Keratinocyte (primary cell): ENCODE results near the gene CCSER1. TPM values are rescaled to one million over a fixed set of nuclear protein-coding genes. Genes with fewer than 3 reads are reported as not detected.
A peak's percentile ranks its signal among the peaks of the same experiment; 100 is the strongest.

Source experiments
- DNase-seq: peaks from one replicate; pipeline ENCODE4 v3.0.0-alpha.2; 2011; ENCODE audit warnings: low read depth, missing footprints, low spot score
- FAIRE-seq: peaks from 2 replicates; lab custom pipeline; 2011; peaks lifted over from hg19 to GRCh38; lab: Jason Lieb, UNC
- H2AFZ ChIP-seq: 2 replicates; pipeline ENCODE4 v1.6.0; 2012; ENCODE audit warnings: low read length, control low read depth, inconsistent platforms; ENCODE audit not compliant: control insufficient read depth
- H3K27ac ChIP-seq: 2 replicates; pipeline ENCODE4 v1.5.1; 2011; ENCODE audit warnings: low read length; ENCODE audit not compliant: control insufficient read depth, insufficient read depth
- H3K27me3 ChIP-seq: 3 replicates; pipeline ENCODE4 v1.6.0; 2011; ENCODE audit warnings: low read length; ENCODE audit not compliant: control insufficient read depth, insufficient read depth; ENCODE audit errors: extremely low read depth
- H3K36me3 ChIP-seq, 2 experiments: 2 replicates in 1 of 2; 3 replicates in 1 of 2; pipeline ENCODE4 v1.5.1; 2011; ENCODE audit warnings: low read length in 2 of 2, mild to moderate bottlenecking in 1 of 2; ENCODE audit not compliant: control insufficient read depth in 2 of 2, insufficient read depth in 2 of 2; ENCODE audit errors: extremely low read depth in 1 of 2
- H3K4me1 ChIP-seq: 3 replicates; pipeline ENCODE4 v1.5.1; 2011; ENCODE audit warnings: low read length; ENCODE audit not compliant: control insufficient read depth, insufficient read depth; ENCODE audit errors: extremely low read depth
- H3K4me2 ChIP-seq: 3 replicates; pipeline ENCODE4 v1.6.0; 2011; ENCODE audit warnings: low read depth, low read length; ENCODE audit not compliant: control insufficient read depth, insufficient read depth; ENCODE audit errors: extremely low read depth
- H3K4me3 ChIP-seq, 3 experiments: fragments of 200-600 bp in 1 of 3; sonication (generic) in 1 of 3; 2 replicates in 2 of 3; 3 replicates in 1 of 3; pipeline ENCODE4 v1.5.1; 2011 to 2016; ENCODE audit warnings: low read length in 3 of 3, mild to moderate bottlenecking in 3 of 3, control low read depth in 2 of 3, inconsistent platforms in 1 of 3, low read depth in 1 of 3, mixed read lengths in 1 of 3, mixed run types in 1 of 3, moderate library complexity in 1 of 3; ENCODE audit not compliant: control insufficient read depth in 2 of 3, insufficient read depth in 2 of 3; ENCODE audit errors: extremely low read depth in 1 of 3
- H3K79me2 ChIP-seq: 2 replicates; pipeline ENCODE4 v1.6.0; 2012; ENCODE audit warnings: low read length; ENCODE audit not compliant: control insufficient read depth, insufficient read depth
- H3K9ac ChIP-seq: 3 replicates; pipeline ENCODE4 v1.6.0; 2011; ENCODE audit warnings: low read length; ENCODE audit not compliant: control insufficient read depth, insufficient read depth; ENCODE audit errors: extremely low read depth
- H3K9me1 ChIP-seq: 3 replicates; pipeline ENCODE4 v1.6.0; 2011; ENCODE audit warnings: low read length; ENCODE audit not compliant: control insufficient read depth, insufficient read depth; ENCODE audit errors: extremely low read depth
- H3K9me3 ChIP-seq: 2 replicates; pipeline ENCODE4 v1.5.1; 2012; ENCODE audit warnings: low read depth, low read length; ENCODE audit not compliant: control insufficient read depth
- H4K20me1 ChIP-seq: 3 replicates; pipeline ENCODE4 v1.6.0; 2011; ENCODE audit warnings: low read length; ENCODE audit not compliant: control insufficient read depth, insufficient read depth; ENCODE audit errors: extremely low read depth
- EZH2 ChIP-seq: IDR thresholded peaks from one replicate; pipeline ENCODE4 v1.6.1; 2012; ENCODE audit warnings: inconsistent platforms, mild to moderate bottlenecking, low read length, moderate library complexity
- dilution Hi-C: fragments of 300-500 bp; cut with MboI; formaldehyde crosslinking; loops from one replicate; pipeline ENCODE4 v1.7.0; 2020; ENCODE audit warnings: low sequenced_read_pairs; ENCODE audit not compliant: extremely low pct_ligation_motif_present
- polyA plus RNA-seq, 5 experiments: library from polyadenylated mRNA; depleted of rRNA in 3 of 5; stranded (reverse) in 3 of 5; stranded (forward) in 1 of 5; unstranded in 1 of 5; fragments of >200 nt; gene quantifications; 1 replicate in 1 of 5; 2 replicates in 3 of 5; 3 replicates in 1 of 5; pipeline versions ENCODE4 v1.2.1 to v1.2.3, GENCODE V29; 2011 to 2012; ENCODE audit warnings: missing spikeins in 2 of 5, low read depth in 1 of 5, low replicate concordance in 1 of 5
- TF ChIP-seq, protein P1 (sequence below), 3 experiments: IDR thresholded peaks in 1 of 3; conservative IDR thresholded peaks in 1 of 3; optimal IDR thresholded peaks in 1 of 3; 2 replicates in 2 of 3; 3 replicates in 1 of 3; pipeline versions ENCODE3 to v1.5.1; 2011; ENCODE audit warnings: low read length in 3 of 3, mild to moderate bottlenecking in 3 of 3, moderate library complexity in 2 of 3, control low read depth in 1 of 3, inconsistent platforms in 1 of 3; ENCODE audit not compliant: insufficient read depth in 2 of 3; ENCODE audit errors: extremely low read depth in 1 of 3

Gene CCSER1
- polyA plus RNA-seq, 1 donor (not counting 4 experiments of a cell fraction or from before 2014, with no cell fraction given): 1.2 TPM

DNA sequence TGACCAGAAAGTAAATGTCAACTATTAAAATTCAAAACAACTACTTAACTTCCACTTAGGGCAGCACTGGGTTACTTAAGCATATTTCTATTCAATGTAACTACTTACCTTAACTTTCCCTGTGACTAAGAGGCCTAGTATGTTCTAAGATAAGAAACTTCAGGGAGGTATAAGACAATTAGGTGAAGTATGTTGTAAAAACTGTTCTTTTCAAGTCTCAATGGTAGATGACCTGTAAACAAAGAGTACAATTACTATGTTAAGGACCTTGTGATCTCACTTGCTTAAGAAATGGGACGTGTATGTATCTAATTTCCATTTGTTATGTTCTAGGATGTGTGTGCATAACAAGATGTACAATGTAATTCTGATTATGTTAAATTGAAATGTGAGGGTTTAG lies 960.5 kb downstream of the CCSER1 start:
- Histone ChIP-seq H3K4me2 (no peak overlapping the region), H3K9me1 (no peaks in the 10 kb centered on the region), H4K20me1 (no peaks in the 10 kb centered on the region), H3K27ac (no peak overlapping the region), H3K27me3 (no peaks in the 10 kb centered on the region), H3K4me3 (no peak overlapping the region), H3K9me3 (no peaks in the 10 kb centered on the region), H3K36me3 (no peaks in the 10 kb centered on the region), H3K79me2 (no peaks in the 10 kb centered on the region), H2AFZ (no peak overlapping the region), H3K9ac (no peak overlapping the region), H3K4me1 (no peaks in the 10 kb centered on the region)
- no peak for TF ChIP-seq EZH2
- TF ChIP-seq, protein P1, sequence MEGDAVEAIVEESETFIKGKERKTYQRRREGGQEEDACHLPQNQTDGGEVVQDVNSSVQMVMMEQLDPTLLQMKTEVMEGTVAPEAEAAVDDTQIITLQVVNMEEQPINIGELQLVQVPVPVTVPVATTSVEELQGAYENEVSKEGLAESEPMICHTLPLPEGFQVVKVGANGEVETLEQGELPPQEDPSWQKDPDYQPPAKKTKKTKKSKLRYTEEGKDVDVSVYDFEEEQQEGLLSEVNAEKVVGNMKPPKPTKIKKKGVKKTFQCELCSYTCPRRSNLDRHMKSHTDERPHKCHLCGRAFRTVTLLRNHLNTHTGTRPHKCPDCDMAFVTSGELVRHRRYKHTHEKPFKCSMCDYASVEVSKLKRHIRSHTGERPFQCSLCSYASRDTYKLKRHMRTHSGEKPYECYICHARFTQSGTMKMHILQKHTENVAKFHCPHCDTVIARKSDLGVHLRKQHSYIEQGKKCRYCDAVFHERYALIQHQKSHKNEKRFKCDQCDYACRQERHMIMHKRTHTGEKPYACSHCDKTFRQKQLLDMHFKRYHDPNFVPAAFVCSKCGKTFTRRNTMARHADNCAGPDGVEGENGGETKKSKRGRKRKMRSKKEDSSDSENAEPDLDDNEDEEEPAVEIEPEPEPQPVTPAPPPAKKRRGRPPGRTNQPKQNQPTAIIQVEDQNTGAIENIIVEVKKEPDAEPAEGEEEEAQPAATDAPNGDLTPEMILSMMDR (optimal IDR thresholded peaks at IDR 0.05 in 1 of 3, IDR thresholded peaks at IDR 0.05 in 1 of 3, conservative IDR thresholded peaks at IDR 0.05 in 1 of 3; ENCODE audit: extremely low read depth in 1 of 3, insufficient read depth in 2 of 3, low read length in 3 of 3): no peak
- dilution Hi-C loops: no loop called here
- DNase-seq: no peak
- FAIRE-seq: no peak

DNA sequence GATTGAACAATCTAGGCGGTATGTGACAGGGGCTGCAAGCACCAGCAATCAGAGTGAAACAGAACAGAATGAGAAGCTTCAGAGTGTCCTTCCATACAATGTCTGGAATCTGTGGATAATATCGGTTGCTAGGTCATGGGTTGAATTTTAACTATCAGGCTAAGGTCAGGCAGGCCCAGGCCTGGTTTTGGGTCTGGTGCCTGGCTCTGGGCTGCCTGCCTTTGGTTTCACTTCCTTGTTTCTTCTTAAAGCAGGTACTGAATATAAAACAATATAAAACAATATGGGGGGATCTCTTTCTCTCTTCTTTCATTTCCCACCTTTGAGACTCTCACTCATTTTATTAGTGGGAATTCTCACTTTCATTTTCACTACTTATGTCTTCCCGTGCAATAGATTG lies 962.0 kb downstream of the CCSER1 start:
- Histone ChIP-seq H3K9me1 (no peaks in the 10 kb centered on the region), H3K4me1 (no peaks in the 10 kb centered on the region), H3K4me2 (peak overlapping the region; percentile 48), H3K9me3 (no peaks in the 10 kb centered on the region), H3K36me3 (no peaks in the 10 kb centered on the region), H4K20me1 (no peaks in the 10 kb centered on the region), H3K79me2 (no peaks in the 10 kb centered on the region), H3K27ac (no peak overlapping the region), H3K9ac (no peak overlapping the region), H2AFZ (peak overlapping the region; percentile 65), H3K4me3 (no peak overlapping the region), H3K27me3 (no peaks in the 10 kb centered on the region)
- no peak for TF ChIP-seq EZH2
- TF ChIP-seq, protein P1 (optimal IDR thresholded peaks at IDR 0.05 in 1 of 3, IDR thresholded peaks at IDR 0.05 in 1 of 3, conservative IDR thresholded peaks at IDR 0.05 in 1 of 3; ENCODE audit: extremely low read depth in 1 of 3, insufficient read depth in 2 of 3, low read length in 3 of 3): no peak
- FAIRE-seq: no peak
- no peak for DNase-seq
- dilution Hi-C loops: no loop called here
